ENCODE data around the gene SZT2.
"Not testable (repeated sequence)": the region's sequence is repeated elsewhere in the genome, so short reads cannot be mapped to it uniquely, and the experiment has no call there.

SZT2 gene

DNA sequence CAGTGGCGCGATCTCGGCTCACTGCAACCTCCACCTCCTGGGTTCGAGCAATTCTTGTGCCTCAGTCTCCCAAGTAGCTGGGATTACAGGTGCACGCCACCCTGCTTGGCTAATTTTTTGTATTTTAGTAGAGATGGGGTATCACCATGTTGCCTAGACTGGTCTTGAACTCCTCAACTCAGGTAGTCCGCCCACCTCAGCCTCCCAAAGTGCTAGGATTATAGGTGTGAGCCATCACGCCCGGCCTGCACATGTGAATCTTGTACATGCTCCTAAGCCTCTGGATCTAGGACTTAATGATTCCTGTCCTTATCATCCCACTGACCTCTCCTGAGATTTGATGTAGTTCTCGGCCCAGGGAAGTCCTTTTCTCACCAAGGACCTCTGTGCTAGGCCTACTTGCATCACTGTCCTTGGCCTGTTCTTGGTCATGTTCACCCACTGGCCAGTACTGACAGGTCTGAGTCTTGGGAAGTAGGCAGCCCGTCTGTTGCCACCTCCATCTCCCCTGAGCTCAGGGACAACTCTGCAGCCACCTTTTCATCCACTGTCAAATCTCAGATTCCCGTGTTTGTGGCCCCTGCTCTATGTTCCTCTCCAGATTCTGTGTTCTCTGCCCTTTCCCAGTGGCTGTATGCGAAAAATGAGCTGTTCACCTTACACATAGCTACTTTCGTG, 54.6 kb downstream of the SZT2 start:
- no peak for DNase-seq

DNA sequence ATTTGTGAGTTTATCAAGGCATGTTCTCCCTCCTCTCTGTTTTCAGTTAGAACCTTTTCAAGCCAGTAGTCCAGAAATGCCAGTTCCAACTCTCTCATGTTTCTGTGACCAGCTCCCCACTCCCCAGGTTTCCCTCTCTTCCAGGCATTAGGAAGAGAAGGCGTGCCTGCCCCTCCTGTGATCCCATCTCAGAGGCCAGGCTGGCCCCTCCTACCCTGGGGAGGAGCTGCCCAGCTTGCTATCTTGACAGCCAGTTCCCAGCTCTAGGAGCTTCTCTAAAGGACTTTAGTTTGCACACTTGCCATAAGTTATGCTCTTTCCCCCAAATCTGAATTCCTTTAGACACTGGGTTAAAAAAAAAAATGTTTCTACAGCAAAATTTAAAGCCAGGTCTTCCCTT, 55.1 kb downstream of the SZT2 start:
- DNase-seq, result no peak

DNA sequence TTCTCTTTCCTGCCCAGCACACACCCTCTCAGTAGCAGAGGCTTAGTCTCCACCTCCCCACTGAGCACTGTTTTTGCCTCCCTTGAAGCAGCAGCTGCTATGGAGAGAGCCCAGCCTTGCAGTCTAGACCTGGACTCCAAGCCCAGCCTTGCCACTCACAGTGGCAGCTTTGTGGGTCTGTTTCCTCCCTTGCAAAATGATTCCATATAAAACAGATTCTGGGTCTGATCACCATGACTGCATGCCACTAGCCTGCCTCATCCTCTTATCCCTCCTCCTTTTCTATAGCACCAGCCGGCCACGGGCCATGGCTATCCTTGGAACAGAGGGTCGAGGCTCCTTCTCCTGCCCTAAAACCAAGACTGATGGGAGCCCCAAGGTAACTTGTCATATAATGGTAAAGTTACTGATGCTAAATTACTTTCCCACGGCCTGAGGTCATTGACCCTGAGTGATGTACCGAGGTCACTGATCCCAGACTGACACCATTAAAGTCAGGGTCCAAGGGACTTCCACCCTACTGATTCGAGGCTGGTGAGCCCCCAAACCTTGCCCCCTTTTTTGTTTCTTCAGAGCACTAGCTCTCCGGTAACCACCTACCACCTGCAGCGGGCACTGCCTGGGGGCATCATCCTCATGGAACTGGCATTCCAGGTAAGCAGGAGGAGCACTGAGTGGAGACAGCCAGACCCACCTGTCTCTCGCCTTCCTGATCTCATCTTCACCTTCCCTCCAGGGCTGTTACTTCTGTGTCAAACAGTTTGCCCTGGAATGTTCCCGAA, 56.1 kb downstream of the SZT2 start:
- no peak for DNase-seq

GRCh38 chr1:43446388-43446740, 56.7 kb downstream of the SZT2 start:
- DNase-seq, result peak; percentile 0

- no peak for DNase-seq
These were observed 57.5 kb downstream of the SZT2 start for GRCh38 chr1:43446881-43447835.

DNA sequence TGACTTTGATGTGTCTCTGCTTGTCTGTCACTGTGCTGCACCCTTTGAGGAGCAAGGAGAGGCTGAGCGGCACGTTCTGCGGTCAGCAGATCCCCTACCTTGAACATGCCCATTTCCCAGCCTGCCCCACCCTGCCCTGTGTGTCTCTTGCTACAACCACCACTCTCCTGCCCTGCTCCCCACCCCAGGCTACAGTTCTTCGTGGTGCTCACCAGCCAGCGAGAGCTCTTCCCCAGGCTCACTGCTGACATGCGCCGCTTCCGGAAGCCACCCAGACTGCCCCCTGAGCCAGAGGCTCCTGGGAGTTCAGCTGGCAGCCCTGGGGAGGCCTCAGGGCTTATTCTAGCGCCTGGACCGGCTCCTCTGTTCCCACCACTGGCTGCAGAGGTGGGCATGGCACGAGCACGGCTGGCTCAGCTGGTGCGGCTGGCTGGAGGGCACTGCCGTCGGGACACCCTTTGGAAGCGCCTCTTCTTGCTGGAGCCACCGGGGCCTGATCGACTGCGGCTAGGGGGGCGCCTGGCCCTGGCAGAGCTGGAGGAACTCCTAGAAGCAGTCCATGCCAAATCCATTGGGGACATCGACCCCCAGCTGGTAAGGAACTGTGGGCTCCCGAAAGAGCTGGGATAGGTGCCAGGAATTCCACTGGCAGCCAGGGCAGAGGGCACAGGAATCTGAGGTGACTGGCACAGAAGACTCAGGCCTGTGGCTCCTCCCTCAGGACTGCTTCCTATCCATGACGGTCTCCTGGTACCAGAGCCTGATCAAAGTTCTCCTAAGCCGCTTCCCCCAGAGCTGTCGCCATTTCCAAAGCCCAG, 58.4 kb downstream of the SZT2 start:
- DNase-seq, result no peak

GRCh38 chr1:43448955-43449707, 59.4 kb downstream of the SZT2 start:
- DNase-seq, result no peak

GRCh38 chr1:43449708-43450069, 60.0 kb downstream of the SZT2 start:
- no peak for DNase-seq

GRCh38 chr1:43450251-43450941, 60.7 kb downstream of the SZT2 start:
- DNase-seq, result no peak

- DNase-seq, result no peak
These were observed 61.5 kb downstream of the SZT2 start for GRCh38 chr1:43451157-43451591.

GRCh38 chr1:43451701-43452532, 62.2 kb downstream of the SZT2 start:
- DNase-seq, result no peak

- no peak for DNase-seq
These were observed 63.2 kb downstream of the SZT2 start for GRCh38 chr1:43452789-43453441.

DNA sequence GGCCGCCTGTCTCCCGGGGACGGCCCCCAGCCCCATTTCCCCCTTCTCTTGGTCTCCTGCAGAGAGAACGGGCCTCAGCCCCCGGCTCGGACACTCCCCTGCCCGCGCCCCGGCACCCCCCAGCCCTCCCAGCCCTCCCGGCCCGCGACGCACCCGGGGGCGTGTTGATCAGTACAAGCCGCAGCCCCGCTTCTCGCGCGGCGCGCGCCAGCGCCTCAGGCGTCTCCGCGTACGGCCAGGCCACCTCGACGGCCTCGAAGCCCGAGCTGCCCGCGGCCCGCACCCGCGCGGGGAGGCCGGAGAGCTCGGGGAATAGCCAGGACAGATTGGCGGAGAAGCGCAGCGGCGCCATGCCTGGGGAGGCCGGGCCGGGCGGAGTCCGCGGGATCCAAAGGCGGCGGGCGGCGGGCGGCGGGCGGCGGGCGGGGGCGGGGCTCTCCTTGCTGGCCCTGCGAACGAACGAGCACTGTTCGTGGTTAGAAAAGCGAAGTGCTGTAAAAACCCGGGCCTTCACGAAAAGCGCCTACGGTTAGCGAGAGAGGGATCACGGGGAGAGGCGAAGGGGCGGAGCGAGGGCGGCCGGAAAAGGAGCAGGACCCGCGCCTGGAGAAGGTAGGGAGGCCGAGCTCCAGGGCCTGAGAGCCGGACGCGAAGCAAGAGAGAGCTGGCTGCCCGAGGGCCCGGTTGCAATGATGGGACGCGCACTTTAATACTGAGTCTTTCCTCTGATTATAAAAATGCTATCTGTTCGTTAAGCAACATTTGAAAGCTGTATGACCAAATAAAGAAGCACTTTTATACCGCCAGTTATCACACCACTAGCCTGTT, 64.0 kb downstream of the SZT2 start, which contains the start of gene HYI:
Gene HYI (minus strand): TSS at position 490 of the 828 bp plus-strand sequence. CDS start 138 bp downstream, at position 352.
- DNase-seq, result peak; percentile 81

DNA sequence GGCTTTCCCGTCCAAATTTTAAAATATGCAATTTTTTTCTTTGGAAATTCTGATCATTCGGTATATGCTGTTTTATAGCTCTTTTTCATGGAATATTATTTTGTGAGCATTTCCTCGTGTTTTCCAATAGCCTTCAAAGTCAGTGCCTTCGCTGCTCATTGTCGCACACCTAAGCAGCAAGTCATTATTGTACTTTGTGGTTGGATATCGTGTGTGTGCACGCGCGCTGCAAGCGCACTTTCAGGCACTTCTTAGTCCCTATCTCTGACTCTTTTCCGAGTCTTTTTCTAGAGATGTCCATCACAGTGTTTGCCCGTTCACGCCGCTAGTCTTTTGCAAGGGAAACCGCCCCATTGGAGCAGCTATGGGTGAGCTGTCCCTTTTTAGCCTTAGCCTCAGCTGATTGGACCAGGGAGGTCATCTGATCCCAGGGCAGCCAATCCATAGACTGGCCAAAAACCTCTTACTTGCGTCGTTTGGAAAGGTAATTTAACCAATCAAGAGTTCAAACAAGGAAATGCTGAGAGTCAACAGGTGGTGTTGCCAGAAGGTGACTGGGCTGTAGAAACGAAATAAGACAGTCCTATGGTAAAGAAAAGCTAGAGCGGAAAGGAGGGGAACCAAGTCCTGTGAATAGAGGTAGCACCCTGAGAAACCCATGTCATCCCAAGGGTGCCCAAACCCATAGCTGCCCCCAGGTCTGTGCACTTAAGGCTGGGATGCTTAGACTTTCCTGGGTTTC, 64.7 kb downstream of the SZT2 start:
- DNase-seq, result peak; percentile 77

- no peak for DNase-seq
These were observed 65.7 kb downstream of the SZT2 start for GRCh38 chr1:43455213-43455889.

GRCh38 chr1:43458379-43458778, 68.7 kb downstream of the SZT2 start:
- DNase-seq, result not testable (repeated sequence)
